Epithelial cell of proximal tubule (primary cell): ENCODE results near the gene LRRC2. TPM values are rescaled to one million over a fixed set of nuclear protein-coding genes. Genes with fewer than 3 reads are reported as not detected.
A peak's percentile ranks its signal among the peaks of the same experiment; 100 is the strongest.

Experiments
- DNase-seq: peaks from one replicate; pipeline ENCODE4 v3.0.0-alpha.2; 2011; ENCODE audit warnings: low read depth
- H3K4me3 ChIP-seq: 2 replicates; pipeline ENCODE4 v1.5.1; 2011; ENCODE audit warnings: low read depth, mild to moderate bottlenecking, low read length
- total RNA-seq: library from RNA; depleted of rRNA; stranded (reverse); fragments of >200 nt; gene quantifications from 2 replicates; pipeline ENCODE4 v1.2.3, GENCODE V29; 2015
- TF ChIP-seq, protein P1 (sequence below): conservative IDR thresholded peaks from 2 replicates; pipeline ENCODE4 v1.5.1; 2012; ENCODE audit warnings: low read depth, mild to moderate bottlenecking, low read length

The LRRC2 gene
- total RNA-seq, 1 donor from 2014 or later = not detected

DNA sequence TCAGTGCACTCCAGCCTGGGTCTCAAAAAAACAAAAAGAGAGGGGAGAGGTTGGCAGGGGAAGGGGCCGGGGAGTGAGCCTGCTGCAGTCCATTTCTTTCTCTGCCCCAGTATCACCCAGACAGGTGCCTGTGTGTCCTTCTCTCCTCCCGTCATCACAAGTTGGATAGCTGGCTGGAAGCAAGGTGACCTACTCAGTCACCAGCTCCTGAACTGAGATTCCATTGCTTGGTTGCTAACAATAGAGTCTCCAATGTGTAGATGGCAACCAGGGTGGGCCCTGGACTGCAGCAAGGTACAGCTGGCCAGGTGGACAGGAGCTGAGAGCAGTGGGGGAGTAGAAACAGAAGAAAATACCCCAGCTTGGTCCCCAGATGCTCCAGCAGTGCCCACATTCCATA lies 4.6 kb downstream of the LRRC2 start:
- H3K4me3 ChIP-seq = no peak overlapping the region
- no peak for DNase-seq
- TF ChIP-seq, protein P1, sequence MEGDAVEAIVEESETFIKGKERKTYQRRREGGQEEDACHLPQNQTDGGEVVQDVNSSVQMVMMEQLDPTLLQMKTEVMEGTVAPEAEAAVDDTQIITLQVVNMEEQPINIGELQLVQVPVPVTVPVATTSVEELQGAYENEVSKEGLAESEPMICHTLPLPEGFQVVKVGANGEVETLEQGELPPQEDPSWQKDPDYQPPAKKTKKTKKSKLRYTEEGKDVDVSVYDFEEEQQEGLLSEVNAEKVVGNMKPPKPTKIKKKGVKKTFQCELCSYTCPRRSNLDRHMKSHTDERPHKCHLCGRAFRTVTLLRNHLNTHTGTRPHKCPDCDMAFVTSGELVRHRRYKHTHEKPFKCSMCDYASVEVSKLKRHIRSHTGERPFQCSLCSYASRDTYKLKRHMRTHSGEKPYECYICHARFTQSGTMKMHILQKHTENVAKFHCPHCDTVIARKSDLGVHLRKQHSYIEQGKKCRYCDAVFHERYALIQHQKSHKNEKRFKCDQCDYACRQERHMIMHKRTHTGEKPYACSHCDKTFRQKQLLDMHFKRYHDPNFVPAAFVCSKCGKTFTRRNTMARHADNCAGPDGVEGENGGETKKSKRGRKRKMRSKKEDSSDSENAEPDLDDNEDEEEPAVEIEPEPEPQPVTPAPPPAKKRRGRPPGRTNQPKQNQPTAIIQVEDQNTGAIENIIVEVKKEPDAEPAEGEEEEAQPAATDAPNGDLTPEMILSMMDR = no peak

DNA sequence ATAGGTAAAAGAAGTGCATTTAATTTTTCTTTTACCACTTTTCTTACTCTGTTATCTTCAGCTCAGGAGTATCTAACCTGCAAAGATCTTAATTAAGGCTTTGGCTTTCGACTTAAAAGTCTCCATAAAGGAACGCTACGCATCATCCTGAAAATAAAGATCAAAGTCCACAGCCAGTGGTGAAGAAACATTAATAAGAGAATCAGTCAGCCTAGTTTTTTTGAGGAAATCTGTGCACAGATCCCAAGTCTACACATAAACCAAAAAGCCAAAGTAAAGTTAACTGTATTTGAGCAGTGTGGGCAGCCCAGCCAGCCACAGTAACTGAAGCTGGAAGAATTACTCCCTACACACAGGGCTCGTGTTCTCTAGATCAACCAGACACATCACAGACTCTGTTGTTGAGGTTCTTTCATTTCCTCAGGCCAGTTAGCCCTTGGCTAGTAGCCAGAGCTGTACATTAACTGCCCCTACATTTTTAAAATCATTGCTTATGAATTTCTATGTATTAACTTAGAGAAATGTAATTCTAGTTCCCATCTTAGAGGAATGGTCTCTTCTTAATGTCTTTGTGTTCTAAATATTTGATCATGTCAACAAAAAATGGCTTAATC lies 6.9 kb downstream of the LRRC2 start:
- TF ChIP-seq, protein P1 = no peak
- DNase-seq = no peak
- peak overlapping the region; percentile 68 for H3K4me3 ChIP-seq

DNA sequence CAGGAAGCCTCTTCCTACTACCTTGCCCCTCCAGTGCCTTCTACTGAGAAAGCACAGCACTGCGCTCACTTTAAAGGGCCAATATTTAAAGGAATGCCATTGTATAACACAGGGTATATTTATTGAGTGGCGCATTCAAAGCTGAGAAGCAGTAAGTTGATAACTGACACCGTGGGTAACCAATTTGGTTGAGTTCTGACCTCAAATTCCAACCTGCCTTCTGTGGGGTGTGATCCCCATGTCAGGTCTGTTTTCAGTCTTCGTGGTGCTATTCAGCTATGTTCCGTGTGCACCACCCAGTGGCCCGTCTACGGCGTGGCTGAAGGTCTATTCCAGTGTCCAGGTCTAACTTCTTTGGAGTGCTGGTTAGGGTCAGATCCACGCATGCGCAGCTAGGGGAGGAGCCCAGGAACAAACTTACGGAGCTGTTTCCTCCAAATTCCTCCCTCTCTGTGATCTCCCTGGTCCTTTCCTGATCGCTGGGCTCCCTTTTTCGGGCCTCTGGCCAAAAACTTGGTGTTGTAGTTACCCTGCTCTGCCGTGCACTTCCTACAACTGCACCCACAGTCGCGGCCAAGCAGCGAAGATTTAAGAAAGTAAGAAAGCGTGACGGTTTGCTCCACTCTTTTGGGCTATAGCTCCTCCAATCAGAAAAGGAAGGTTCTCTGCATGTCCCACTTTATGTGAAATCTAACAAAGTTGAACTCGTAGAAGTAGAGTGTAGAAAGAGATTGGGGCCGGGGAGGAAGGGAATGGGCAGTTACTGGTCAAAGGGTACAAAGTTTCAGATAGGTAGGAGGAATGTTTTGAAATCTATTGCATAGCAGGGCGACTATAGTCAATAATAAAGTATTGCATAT lies 7.7 kb downstream of the LRRC2 start:
- H3K4me3 ChIP-seq = peak overlapping the region; percentile 68
- peak; percentile 54 for DNase-seq
- TF ChIP-seq, protein P1 = peak; percentile 86

- TF ChIP-seq, protein P1 = no peak
- H3K4me3 ChIP-seq = no peak overlapping the region
- DNase-seq = no peak
Observed at GRCh38 chr3:46557814-46558183, 8.3 kb downstream of the LRRC2 start.

GRCh38 chr3:46553154-46553553 lies 12.9 kb downstream of the LRRC2 start:
- no peak for DNase-seq
- H3K4me3 ChIP-seq = no peak overlapping the region
- TF ChIP-seq, protein P1 = no peak

GRCh38 chr3:46552538-46552937 lies 13.6 kb downstream of the LRRC2 start:
- H3K4me3 ChIP-seq = no peak overlapping the region
- TF ChIP-seq, protein P1 = no peak
- DNase-seq = no peak
